Aorta (tissue), 5 donors: ENCODE results near the gene RBBP8NL. TPM values are rescaled to one million over a fixed set of nuclear protein-coding genes. Genes with fewer than 3 reads are reported as not detected.

Experiments
- ATAC-seq: fragments of 200-7000 bp; cut with Tn5 transposase; one replicate; pipeline ENCODE4 v1.9.1; 2022; ENCODE audit warnings: moderate library complexity; ENCODE audit not compliant: low FRiP score
- DNase-seq, 2 donors: peaks; one replicate each; pipeline ENCODE4 v3.0.0-alpha.2; 2020
- H3K27ac ChIP-seq, 2 donors: one replicate each; pipeline ENCODE4 v1.5.1; 2013; ENCODE audit warnings: low read length in 2 of 2, mild to moderate bottlenecking in 2 of 2, moderate library complexity in 2 of 2, control low read depth in 1 of 2, inconsistent platforms in 1 of 2, low read depth in 1 of 2
- H3K27me3 ChIP-seq, 2 donors: one replicate each; pipeline ENCODE4 v1.6.1; 2013; ENCODE audit warnings: control low read depth in 1 of 2, low read length in 1 of 2, mild to moderate bottlenecking in 1 of 2, moderate library complexity in 1 of 2; ENCODE audit not compliant: insufficient read depth in 2 of 2, control insufficient read depth in 1 of 2
- H3K36me3 ChIP-seq, 2 donors: one replicate each; pipeline ENCODE4 v1.6.1; 2013; ENCODE audit warnings: control low read depth in 1 of 2, low read length in 1 of 2, mild to moderate bottlenecking in 1 of 2; ENCODE audit not compliant: insufficient read depth in 2 of 2, control insufficient read depth in 1 of 2
- H3K4me1 ChIP-seq, 2 donors: one replicate each; pipeline ENCODE4 v1.6.1; 2013; ENCODE audit warnings: low read length in 2 of 2, control low read depth in 1 of 2, mild to moderate bottlenecking in 1 of 2, moderate library complexity in 1 of 2; ENCODE audit not compliant: insufficient read depth in 2 of 2, control insufficient read depth in 1 of 2
- H3K4me3 ChIP-seq, 2 donors: one replicate each; pipeline ENCODE4 v1.5.1; 2013; ENCODE audit warnings: low read length in 2 of 2, control low read depth in 1 of 2, mild to moderate bottlenecking in 1 of 2
- H3K9me3 ChIP-seq: one replicate; pipeline ENCODE4 v1.6.1; 2013; ENCODE audit warnings: mild to moderate bottlenecking, low read length; ENCODE audit not compliant: control insufficient read depth
- WGBS, 2 donors: extraction: QIAGEN DNeasy Blood & Tissue Kit; methylation state at CpG; one replicate each; pipeline ENCODE4 v1.1.7; 2013; 5-methylcytosine and 5-hydroxymethylcytosine counted together
- intact Hi-C, 2 donors: fragments of 100-400 bp; cut with DNase I; formaldehyde crosslinking; loops; one replicate each; pipeline versions ENCODE4 v1.14.2 to v1.15.0; 2022
- polyA plus RNA-seq, 2 donors: library from polyadenylated mRNA; stranded (reverse); fragments of 200-250 nt; gene quantifications; one replicate each; pipeline ENCODE4 v1.2.3, GENCODE V29; 2013
- total RNA-seq, 2 donors: library from RNA; stranded (reverse); fragmentation: NEBNext Ultra II Directional; extraction: Animal tissue kit (Norgen Biotek cat#: 25700); gene quantifications; one replicate each; pipeline ENCODE4 v1.2.1, GENCODE V29; 2021
- donor health status: healthy with polysubstance abuse.
- donor health status: Bipolar disorder and iron deficiency.
- donor health status: DM: no; HTN: no; CAD: no.
- donor health status: DM: no; HTN: no; CAD: no.
- donor health status: DM: yes; HTN: yes; CAD: no.

RBBP8NL gene
- total and polyA plus RNA-seq, 4 donors = 1.6 TPM; not detected in 3

DNA sequence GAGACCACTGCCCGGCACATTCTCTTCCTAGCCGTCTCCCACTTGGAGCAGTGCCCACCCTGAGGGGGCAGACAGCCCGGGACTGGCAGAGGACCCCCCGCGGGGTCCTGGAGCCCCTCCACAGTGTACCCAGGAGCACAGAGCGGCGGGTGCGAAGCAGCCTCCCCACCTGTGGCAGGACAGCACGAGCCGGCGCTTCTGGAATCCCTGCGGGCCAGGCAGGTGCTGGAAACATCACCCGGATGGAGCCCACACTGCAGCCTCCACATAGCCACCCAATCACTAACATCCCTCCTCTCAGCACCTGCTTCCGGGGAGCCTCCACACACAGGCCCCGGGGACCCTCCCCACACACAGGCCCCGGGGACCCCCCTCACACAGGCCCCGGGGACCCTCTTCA lies 29.8 kb upstream of the RBBP8NL start:
- WGBS, 2 donors = 84 to 88% methylated on average over 17 of the region's 17 CpGs
- H3K36me3 ChIP-seq = no peaks in the 10 kb centered on the region
- no peak overlapping the region for H3K27ac ChIP-seq
- H3K4me3 ChIP-seq = no peak overlapping the region
- H3K9me3 ChIP-seq = no peaks in the 10 kb centered on the region
- H3K27me3 ChIP-seq = no peaks in the 10 kb centered on the region
- ATAC-seq = no peak
- intact Hi-C loops = no loop called here
- no peaks in the 10 kb centered on the region for H3K4me1 ChIP-seq
- no peak for DNase-seq

GRCh38 chr20:62455929-62456328 lies 28.6 kb upstream of the RBBP8NL start:
- Histone ChIP-seq H3K4me3 (no peak overlapping the region), H3K4me1 (no peaks in the 10 kb centered on the region), H3K9me3 (no peaks in the 10 kb centered on the region), H3K27me3 (no peaks in the 10 kb centered on the region), H3K36me3 (no peaks in the 10 kb centered on the region), H3K27ac (no peak overlapping the region)
- ATAC-seq (no peak), DNase-seq (no peak)
- intact Hi-C loops = no loop called here
- WGBS, 2 donors = 87 to 89% methylated on average over 15 of the region's 15 CpGs

DNA sequence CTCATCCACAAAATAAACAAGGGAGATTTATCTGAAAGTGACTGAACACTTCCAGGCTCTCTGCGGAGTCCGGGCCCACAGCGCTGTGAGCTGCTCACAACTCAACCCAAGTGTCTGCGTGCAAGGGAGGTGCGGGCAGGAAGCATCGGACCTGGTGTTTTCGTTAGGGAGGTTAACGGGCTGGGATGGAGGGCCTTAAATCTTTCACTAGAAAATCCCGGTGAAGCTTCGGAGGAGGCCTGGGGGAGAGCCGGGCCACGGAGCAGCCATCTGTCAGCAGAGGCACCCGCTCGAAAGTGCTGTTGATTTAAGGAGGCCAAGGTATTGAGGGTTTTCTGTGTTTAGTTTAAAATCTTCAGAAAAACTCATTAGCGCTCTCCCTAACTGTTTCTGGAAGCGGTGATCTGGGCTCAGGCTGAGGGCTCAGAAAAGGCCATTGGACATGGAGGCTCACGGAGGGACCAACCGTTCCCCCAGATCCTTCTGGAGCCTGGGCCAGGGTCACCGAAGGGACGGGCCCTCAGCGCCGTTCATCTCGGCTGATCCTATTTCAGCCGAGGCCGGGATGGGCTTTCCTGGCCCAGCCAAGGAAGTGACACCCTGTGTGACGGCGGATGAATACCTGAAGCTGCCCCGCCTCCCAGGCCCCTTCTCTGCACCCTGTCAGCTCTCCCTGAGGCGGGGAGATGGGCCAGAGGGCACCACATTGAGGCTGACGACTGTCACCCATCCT lies 27.7 kb upstream of the RBBP8NL start:
- 92 to 94% methylated on average over 30 of the region's 30 CpGs for WGBS, 2 donors
- no peak for DNase-seq
- intact Hi-C loops = no loop called here
- H3K36me3 ChIP-seq = no peaks in the 10 kb centered on the region
- no peak for ATAC-seq
- no peaks in the 10 kb centered on the region for H3K9me3 ChIP-seq
- no peak overlapping the region for H3K27ac ChIP-seq
- H3K4me1 ChIP-seq = no peaks in the 10 kb centered on the region
- no peak overlapping the region for H3K4me3 ChIP-seq
- no peaks in the 10 kb centered on the region for H3K27me3 ChIP-seq

GRCh38 chr20:62453186-62453808 lies 26.0 kb upstream of the RBBP8NL start:
- Histone ChIP-seq H3K4me1 (no peaks in the 10 kb centered on the region), H3K9me3 (no peaks in the 10 kb centered on the region), H3K4me3 (no peak overlapping the region), H3K27me3 (no peaks in the 10 kb centered on the region), H3K27ac (no peak overlapping the region), H3K36me3 (no peaks in the 10 kb centered on the region)
- no peak for ATAC-seq
- no peak for DNase-seq
- intact Hi-C loops = no loop called here
- WGBS, 2 donors = 88 to 91% methylated on average over 17 of the region's 17 CpGs

DNA sequence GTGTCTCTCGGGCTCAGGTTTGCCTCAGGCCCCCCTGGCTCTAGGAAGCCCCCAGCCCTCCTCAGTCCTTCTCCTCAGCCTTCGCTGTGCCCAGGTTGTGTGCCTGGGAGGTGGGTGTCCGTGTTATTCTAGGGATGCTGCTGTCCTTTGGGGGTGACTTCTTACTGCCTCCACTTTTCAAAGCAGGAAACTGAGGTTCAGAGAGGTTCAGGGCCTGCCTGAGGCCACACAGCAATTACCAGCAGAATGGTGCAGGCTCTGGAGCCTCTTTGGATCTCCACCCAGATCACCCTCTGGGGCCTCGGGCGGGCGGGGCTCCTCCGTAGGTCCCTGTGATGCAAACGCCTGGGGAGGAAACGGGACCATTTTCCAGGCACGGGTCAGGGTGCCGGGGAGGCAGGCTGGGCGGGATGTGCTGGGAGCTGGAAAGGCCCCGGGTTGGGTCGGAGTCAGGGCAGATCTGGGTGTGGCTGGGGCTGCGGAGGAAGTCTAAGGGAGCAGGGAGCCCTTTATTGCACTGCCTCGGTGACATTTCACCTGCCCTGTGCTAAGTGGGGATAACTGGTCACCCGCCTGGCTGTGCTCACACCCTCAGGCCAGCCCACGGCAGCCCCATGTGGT lies 25.2 kb upstream of the RBBP8NL start:
- WGBS, 2 donors = 89 to 92% methylated on average over 18 of the region's 18 CpGs
- H3K27me3 ChIP-seq = no peaks in the 10 kb centered on the region
- no peaks in the 10 kb centered on the region for H3K4me1 ChIP-seq
- DNase-seq (no peak), ATAC-seq (no peak)
- H3K27ac ChIP-seq = no peak overlapping the region
- H3K4me3 ChIP-seq = no peak overlapping the region
- no peaks in the 10 kb centered on the region for H3K36me3 ChIP-seq
- intact Hi-C loops = no loop called here
- no peaks in the 10 kb centered on the region for H3K9me3 ChIP-seq

DNA sequence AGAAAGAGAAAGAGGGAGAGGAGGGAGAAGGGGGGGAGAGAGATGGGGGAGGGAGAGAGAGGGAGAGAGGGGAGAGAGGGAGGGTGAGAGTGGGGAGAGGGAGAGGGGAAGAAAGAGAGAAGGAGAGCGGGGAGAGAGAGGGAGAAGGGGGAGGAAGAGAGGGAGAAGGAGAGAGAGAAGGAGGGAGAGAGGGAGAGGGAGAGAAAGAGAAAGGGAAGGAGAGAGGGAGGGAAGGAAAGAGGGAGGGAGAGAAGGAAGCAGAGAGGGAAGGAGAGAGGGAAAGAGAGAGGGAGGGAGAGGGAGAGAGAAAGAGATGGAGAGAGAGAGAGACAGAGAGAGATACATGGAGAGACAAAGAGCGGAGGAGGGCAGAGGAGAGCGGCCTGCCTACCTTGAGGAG lies 24.6 kb upstream of the RBBP8NL start:
- no peak overlapping the region for H3K4me3 ChIP-seq
- H3K4me1 ChIP-seq = no peaks in the 10 kb centered on the region
- no peak overlapping the region for H3K27ac ChIP-seq
- intact Hi-C loops = no loop called here
- no peaks in the 10 kb centered on the region for H3K36me3 ChIP-seq
- H3K27me3 ChIP-seq = no peaks in the 10 kb centered on the region
- H3K9me3 ChIP-seq = no peaks in the 10 kb centered on the region
- ATAC-seq = no peak
- DNase-seq = no peak
- WGBS, 2 donors = 98% methylated on average over 3 of the region's 3 CpGs

- intact Hi-C loops = no loop called here
- Histone ChIP-seq H3K4me3 (no peak overlapping the region), H3K36me3 (no peaks in the 10 kb centered on the region), H3K4me1 (no peaks in the 10 kb centered on the region), H3K27me3 (no peaks in the 10 kb centered on the region), H3K27ac (no peak overlapping the region), H3K9me3 (no peaks in the 10 kb centered on the region)
- WGBS, 2 donors = 80 to 83% methylated on average over 10 of the region's 10 CpGs
- no peak for ATAC-seq
- DNase-seq = no peak
These were observed 23.9 kb upstream of the RBBP8NL start for GRCh38 chr20:62451156-62451767.

DNA sequence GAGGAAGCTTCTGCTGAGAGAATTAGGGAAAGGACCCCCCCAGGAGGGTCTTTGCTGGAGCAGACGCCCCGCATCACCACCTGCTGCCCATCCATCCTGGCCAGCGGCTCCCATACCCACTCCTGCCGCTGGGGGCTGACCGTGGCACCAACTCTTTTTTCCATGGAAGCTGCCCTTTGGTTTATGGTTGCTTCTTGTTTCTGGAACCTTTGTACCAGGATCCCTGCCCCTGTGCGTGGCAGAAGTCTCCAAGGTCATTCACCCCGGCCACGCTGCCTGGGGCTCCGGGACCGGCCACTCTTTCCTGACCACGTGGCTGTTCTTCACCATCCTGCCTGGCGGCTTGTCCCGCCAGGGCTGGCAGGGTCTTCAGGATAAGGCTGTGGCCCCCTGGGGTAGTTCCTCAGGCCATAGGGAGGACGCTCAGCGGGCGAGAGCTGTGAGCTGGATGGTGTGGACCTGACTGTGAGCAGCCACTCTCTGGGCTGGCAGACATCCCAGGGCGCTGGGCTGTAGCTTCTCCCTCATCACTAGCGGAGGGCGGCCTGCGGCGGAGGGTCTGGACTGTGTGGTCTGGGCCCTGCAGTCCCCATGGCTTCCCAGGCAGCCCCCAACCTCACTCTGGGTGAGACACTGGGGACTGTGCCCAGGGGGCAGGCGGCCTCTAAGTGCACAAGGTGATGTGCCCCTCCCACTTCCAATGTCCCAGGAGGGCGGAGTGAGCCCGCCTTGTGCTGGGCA lies 22.8 kb upstream of the RBBP8NL start:
- 86 to 89% methylated on average over 22 to 24 of the region's 24 CpGs for WGBS, 2 donors
- no peaks in the 10 kb centered on the region for H3K27me3 ChIP-seq
- no peaks in the 10 kb centered on the region for H3K4me1 ChIP-seq
- ATAC-seq = no peak
- no peaks in the 10 kb centered on the region for H3K36me3 ChIP-seq
- DNase-seq = no peak
- intact Hi-C loops = no loop called here
- no peak overlapping the region for H3K27ac ChIP-seq
- H3K9me3 ChIP-seq = no peaks in the 10 kb centered on the region
- H3K4me3 ChIP-seq = no peak overlapping the region
